Liver (tissue), 3 donors: Measurements from ENCODE around the gene COL24A1.

ENCODE experiments used
- CTCF ChIP-seq: fragments of 150-350 bp; IDR thresholded peaks from 2 replicates; pipeline ENCODE4 v1.5.1; 2017; ENCODE audit warnings: improper control_type of control experiment, low read depth, low read length; ENCODE audit not compliant: missing input control
- EGR1 ChIP-seq, 2 donors: IDR thresholded peaks; 2 replicates each; pipeline ENCODE4 v1.6.1; 2016 to 2018; ENCODE audit warnings: antibody characterized with exemption in 2 of 2, low read depth in 2 of 2
- GABPA ChIP-seq, 2 donors: IDR thresholded peaks in 1 of 2; conservative IDR thresholded peaks in 1 of 2; 2 replicates each; pipeline ENCODE4 v1.6.1; 2016; ENCODE audit warnings: antibody characterized with exemption in 2 of 2, mild to moderate bottlenecking in 1 of 2, moderate library complexity in 1 of 2
- RAD21 ChIP-seq, 2 donors: IDR thresholded peaks; 2 replicates each; pipeline ENCODE4 v1.6.1; 2016; ENCODE audit warnings: antibody characterized with exemption in 2 of 2, mild to moderate bottlenecking in 2 of 2
- TAF1 ChIP-seq: conservative IDR thresholded peaks from 2 replicates; pipeline ENCODE4 v1.6.1; 2016; ENCODE audit warnings: antibody characterized with exemption, mild to moderate bottlenecking
- YY1 ChIP-seq: IDR thresholded peaks from 2 replicates; pipeline ENCODE4 v1.6.1; 2016; ENCODE audit warnings: antibody characterized with exemption, mild to moderate bottlenecking
- ZBTB33 ChIP-seq: IDR thresholded peaks from 2 replicates; pipeline ENCODE4 v1.6.1; 2016; ENCODE audit warnings: antibody characterized with exemption
- TF ChIP-seq, protein P1 (sequence below): IDR thresholded peaks from 2 replicates; pipeline ENCODE4 v1.6.1; 2016; ENCODE audit warnings: antibody characterized with exemption
- donor health status: healthy.
- donor health status: healthy.

GRCh38 chr1:86064899-86065298 lies 91.7 kb downstream of the COL24A1 start:
- TF ChIP-seq, protein P1, sequence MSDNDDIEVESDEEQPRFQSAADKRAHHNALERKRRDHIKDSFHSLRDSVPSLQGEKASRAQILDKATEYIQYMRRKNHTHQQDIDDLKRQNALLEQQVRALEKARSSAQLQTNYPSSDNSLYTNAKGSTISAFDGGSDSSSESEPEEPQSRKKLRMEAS = no peak
- TF ChIP-seq CTCF (no peak), RAD21 (IDR thresholded peaks at IDR 0.05) (no peak), YY1 (no peak), EGR1 (IDR thresholded peaks at IDR 0.05; ENCODE audit: low read depth in 2 of 2) (no peak), GABPA (IDR thresholded peaks at IDR 0.05 in 1 of 2, conservative IDR thresholded peaks at IDR 0.05 in 1 of 2) (no peak), ZBTB33 (no peak), TAF1 (no peak)
